MM.1S (cell line): ENCODE data around the gene RASGRF2.

Experiments
- DNase-seq: peaks from one replicate; pipeline ENCODE4 v3.0.0-alpha.2; 2015
- H2AFZ ChIP-seq: fragments of 300-600 bp; sonication (generic); 2 replicates; pipeline ENCODE4 v1.6.0; 2016; ENCODE audit warnings: antibody characterized with exemption, low read length
- H3F3A ChIP-seq: fragments of 300-600 bp; sonication (generic); 2 replicates; pipeline ENCODE4 v1.6.1; 2016; ENCODE audit warnings: mild to moderate bottlenecking, antibody characterized with exemption, low read length, moderate library complexity, mixed read lengths; ENCODE audit not compliant: insufficient read depth
- H3K27ac ChIP-seq: fragments of 300-600 bp; sonication (generic); 2 replicates; pipeline ENCODE4 v1.5.1; 2016; ENCODE audit warnings: mild to moderate bottlenecking, low read length
- H3K27me3 ChIP-seq: fragments of 300-600 bp; sonication (generic); replicated peaks from 2 replicates; pipeline ENCODE4 v1.6.0; 2016; ENCODE audit warnings: low read length; ENCODE audit not compliant: insufficient read depth
- H3K36me3 ChIP-seq: fragments of 300-600 bp; sonication (generic); replicated peaks from 2 replicates; pipeline ENCODE4 v1.6.1; 2016; ENCODE audit warnings: mild to moderate bottlenecking, low read length, mixed read lengths; ENCODE audit not compliant: insufficient read depth
- H3K4me1 ChIP-seq: fragments of 300-600 bp; sonication (generic); 2 replicates; pipeline ENCODE4 v1.6.1; 2016; ENCODE audit warnings: low read length, mixed read lengths
- H3K4me2 ChIP-seq: fragments of 300-600 bp; sonication (generic); 2 replicates; pipeline ENCODE4 v1.6.0; 2016; ENCODE audit warnings: low read depth, low read length
- H3K4me3 ChIP-seq: fragments of 300-600 bp; sonication (generic); 2 replicates; pipeline ENCODE4 v1.5.1; 2016; ENCODE audit warnings: low read length, mixed read lengths
- H3K79me2 ChIP-seq: fragments of 300-600 bp; sonication (generic); 2 replicates; pipeline ENCODE4 v1.6.1; 2016; ENCODE audit warnings: mixed run types, low read length, mixed read lengths
- H3K9ac ChIP-seq: fragments of 300-600 bp; sonication (generic); 2 replicates; pipeline ENCODE4 v1.6.1; 2016; ENCODE audit warnings: low read length, mixed read lengths
- H3K9me2 ChIP-seq: fragments of 300-600 bp; sonication (generic); replicated peaks from 2 replicates; pipeline ENCODE4 v1.6.1; 2016; ENCODE audit warnings: mild to moderate bottlenecking, low read length, mixed read lengths; ENCODE audit not compliant: insufficient read depth
- H3K9me3 ChIP-seq: fragments of 300-600 bp; sonication (generic); replicated peaks from 2 replicates; pipeline ENCODE4 v1.6.1; 2016; ENCODE audit warnings: mild to moderate bottlenecking, low read length, mixed read lengths; ENCODE audit not compliant: insufficient read depth
- H4K20me1 ChIP-seq: fragments of 300-600 bp; sonication (generic); 2 replicates; pipeline ENCODE4 v1.6.1; 2016; ENCODE audit warnings: mild to moderate bottlenecking, low read length, moderate library complexity, mixed read lengths; ENCODE audit not compliant: insufficient read depth
- EZH2 ChIP-seq: fragments of 300-600 bp; sonication (generic); optimal IDR thresholded peaks from 2 replicates; pipeline ENCODE3; 2017; ENCODE audit warnings: low read depth, mild to moderate bottlenecking, antibody characterized with exemption, low read length, mixed read lengths
- EZH2phosphoT487 ChIP-seq: fragments of 300-600 bp; sonication (generic); IDR thresholded peaks from 2 replicates; pipeline ENCODE4 v1.6.1; 2018; ENCODE audit warnings: antibody characterized with exemption, low read length
- TF ChIP-seq, protein P1 (sequence below): fragments of 300-600 bp; sonication (generic); IDR thresholded peaks from 2 replicates; pipeline ENCODE4 v1.5.1; 2016; ENCODE audit warnings: antibody characterized with exemption, low read length, mixed read lengths

Gene RASGRF2

DNA sequence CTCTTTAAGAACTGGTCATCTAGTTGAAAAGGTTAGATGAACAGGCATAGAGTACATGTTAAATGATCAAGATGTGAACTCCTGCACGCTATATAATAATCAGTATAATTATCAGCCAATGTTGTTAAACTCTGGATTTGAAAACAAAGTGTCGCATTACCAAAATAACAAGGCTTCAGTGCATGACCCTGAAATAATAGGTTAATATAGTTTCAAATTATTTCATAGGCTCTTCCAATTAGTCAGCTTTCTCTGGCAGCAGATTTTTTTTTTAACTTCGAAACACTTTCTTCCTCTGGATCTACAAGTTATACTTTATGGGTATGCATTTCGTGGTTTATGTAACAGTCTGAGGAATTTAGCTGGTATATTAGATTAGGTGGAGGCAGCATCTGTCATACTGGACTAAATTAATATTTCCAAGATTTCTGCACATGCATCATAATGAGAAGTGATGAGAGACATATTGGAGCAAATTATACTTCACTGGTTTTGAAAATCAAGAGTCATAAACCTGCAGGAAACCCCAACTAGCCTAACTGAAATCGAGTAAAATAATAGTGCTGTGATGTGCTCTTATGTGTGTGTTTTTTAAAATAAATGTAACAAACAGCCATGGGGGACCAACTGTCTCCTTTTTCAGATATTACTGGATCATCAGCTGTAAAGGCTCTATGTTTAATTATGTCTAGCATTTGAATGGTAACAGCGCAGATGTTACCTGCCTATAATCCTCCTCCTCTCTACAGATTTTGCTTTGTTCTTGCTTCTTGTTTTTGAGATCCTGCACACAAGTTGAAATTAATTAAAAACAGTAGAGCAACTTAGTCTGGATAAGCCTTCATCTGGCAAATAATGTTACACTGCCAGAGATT is 187.1 kb downstream of the RASGRF2 start:
- Histone ChIP-seq H3K4me1 (no peaks in the 10 kb centered on the region), H3K9me3 (no peaks in the 10 kb centered on the region), H3K79me2 (no peaks in the 10 kb centered on the region), H3K36me3 (no peaks in the 10 kb centered on the region), H4K20me1 (no peaks in the 10 kb centered on the region), H3K9me2 (no peaks in the 10 kb centered on the region), H3F3A (no peaks in the 10 kb centered on the region), H3K9ac (no peak overlapping the region), H3K27me3 (no peaks in the 10 kb centered on the region), H2AFZ (no peak overlapping the region), H3K27ac (no peak overlapping the region), H3K4me2 (no peak overlapping the region), H3K4me3 (no peak overlapping the region)
- no peak for TF ChIP-seq EZH2phosphoT487
- TF ChIP-seq, protein P1, sequence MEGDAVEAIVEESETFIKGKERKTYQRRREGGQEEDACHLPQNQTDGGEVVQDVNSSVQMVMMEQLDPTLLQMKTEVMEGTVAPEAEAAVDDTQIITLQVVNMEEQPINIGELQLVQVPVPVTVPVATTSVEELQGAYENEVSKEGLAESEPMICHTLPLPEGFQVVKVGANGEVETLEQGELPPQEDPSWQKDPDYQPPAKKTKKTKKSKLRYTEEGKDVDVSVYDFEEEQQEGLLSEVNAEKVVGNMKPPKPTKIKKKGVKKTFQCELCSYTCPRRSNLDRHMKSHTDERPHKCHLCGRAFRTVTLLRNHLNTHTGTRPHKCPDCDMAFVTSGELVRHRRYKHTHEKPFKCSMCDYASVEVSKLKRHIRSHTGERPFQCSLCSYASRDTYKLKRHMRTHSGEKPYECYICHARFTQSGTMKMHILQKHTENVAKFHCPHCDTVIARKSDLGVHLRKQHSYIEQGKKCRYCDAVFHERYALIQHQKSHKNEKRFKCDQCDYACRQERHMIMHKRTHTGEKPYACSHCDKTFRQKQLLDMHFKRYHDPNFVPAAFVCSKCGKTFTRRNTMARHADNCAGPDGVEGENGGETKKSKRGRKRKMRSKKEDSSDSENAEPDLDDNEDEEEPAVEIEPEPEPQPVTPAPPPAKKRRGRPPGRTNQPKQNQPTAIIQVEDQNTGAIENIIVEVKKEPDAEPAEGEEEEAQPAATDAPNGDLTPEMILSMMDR: no peak
- TF ChIP-seq EZH2: no peak
- no peak for DNase-seq

DNA sequence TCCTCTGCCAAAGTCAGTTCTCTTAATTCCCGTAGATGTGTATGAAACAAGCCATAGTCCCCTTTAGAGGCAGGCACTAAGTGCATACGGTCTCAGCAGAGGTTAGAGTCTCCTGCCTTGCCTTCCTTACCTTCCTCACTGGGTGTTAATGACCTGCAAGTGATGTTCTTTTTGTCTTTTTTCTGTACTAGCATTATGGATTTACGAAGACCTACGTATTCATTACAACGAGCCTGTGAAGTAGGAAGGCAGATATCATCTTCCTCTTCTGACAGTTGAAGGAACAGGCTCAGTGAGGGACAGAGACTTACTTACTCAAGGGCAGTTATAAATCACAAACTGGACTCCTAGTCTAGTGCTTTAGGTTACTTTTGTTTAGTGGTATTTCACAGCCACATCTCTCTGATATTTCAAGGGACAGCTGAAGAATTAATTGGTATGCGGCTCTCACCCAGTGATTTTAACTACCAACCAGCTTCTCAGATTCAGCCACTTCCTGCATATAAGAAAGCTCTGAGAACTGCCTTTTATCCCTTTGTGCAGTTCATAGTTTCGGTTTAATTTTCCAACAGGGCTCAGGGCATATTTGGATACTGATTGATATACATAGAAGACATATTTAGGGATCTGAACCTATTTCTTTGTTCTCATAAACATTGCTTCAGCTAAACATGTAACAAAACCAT is 187.9 kb downstream of the RASGRF2 start:
- no peak overlapping the region for H2AFZ ChIP-seq
- H3K79me2 ChIP-seq: no peaks in the 10 kb centered on the region
- no peak for DNase-seq
- no peaks in the 10 kb centered on the region for H3F3A ChIP-seq
- TF ChIP-seq EZH2: no peak
- TF ChIP-seq EZH2phosphoT487: no peak
- TF ChIP-seq, protein P1: no peak
- no peaks in the 10 kb centered on the region for H3K36me3 ChIP-seq
- no peak overlapping the region for H3K4me2 ChIP-seq
- H4K20me1 ChIP-seq: no peaks in the 10 kb centered on the region
- no peaks in the 10 kb centered on the region for H3K9me3 ChIP-seq
- no peaks in the 10 kb centered on the region for H3K27me3 ChIP-seq
- no peaks in the 10 kb centered on the region for H3K9me2 ChIP-seq
- H3K4me3 ChIP-seq: no peak overlapping the region
- no peak overlapping the region for H3K27ac ChIP-seq
- H3K4me1 ChIP-seq: no peaks in the 10 kb centered on the region
- H3K9ac ChIP-seq: no peak overlapping the region

DNA sequence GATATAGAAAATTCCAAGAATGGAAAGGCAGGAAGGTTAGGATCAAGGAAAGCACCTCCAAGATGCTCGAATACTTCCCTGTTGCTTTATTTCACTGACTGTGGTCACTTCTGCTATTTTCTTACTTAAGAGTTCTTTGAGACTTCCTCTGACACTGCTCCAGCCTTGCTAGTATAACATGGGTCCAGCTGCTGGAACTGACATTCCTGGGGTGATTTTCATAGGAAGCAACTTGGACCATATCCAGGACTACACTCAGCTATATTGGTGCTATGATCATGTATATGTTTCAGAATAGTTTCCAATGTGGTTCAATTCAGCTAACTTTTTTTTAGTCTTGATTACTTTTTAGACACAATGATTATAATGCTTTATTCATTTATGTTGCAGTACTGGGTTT is 191.4 kb downstream of the RASGRF2 start:
- H3K27me3 ChIP-seq: no peaks in the 10 kb centered on the region
- no peak overlapping the region for H2AFZ ChIP-seq
- H3K4me3 ChIP-seq: no peak overlapping the region
- no peaks in the 10 kb centered on the region for H4K20me1 ChIP-seq
- H3K27ac ChIP-seq: no peak overlapping the region
- peaks cover 20% of the 10 kb centered on the region for H3K4me1 ChIP-seq
- H3K9ac ChIP-seq: no peak overlapping the region
- peaks cover 10% of the 10 kb centered on the region for H3F3A ChIP-seq
- H3K4me2 ChIP-seq: no peak overlapping the region
- no peaks in the 10 kb centered on the region for H3K9me3 ChIP-seq
- no peaks in the 10 kb centered on the region for H3K36me3 ChIP-seq
- no peaks in the 10 kb centered on the region for H3K9me2 ChIP-seq
- no peak for DNase-seq
- H3K79me2 ChIP-seq: no peaks in the 10 kb centered on the region
- TF ChIP-seq EZH2 (no peak), EZH2phosphoT487 (no peak)
- TF ChIP-seq, protein P1: no peak
